Retinal pigment epithelial cell (primary cell): ENCODE results near the gene KIF5C.
"Not testable (repeated sequence)": the region's sequence is repeated elsewhere in the genome, so short reads cannot be mapped to it uniquely, and the experiment has no call there.

Experiments used
- DNase-seq: peaks from one replicate; pipeline ENCODE4 v3.0.0-alpha.2; 2010; ENCODE audit warnings: low read depth
- H3K4me3 ChIP-seq: 2 replicates; pipeline ENCODE4 v1.5.1; 2011; ENCODE audit warnings: mild to moderate bottlenecking, low read length, control low read depth, moderate library complexity
- CTCF ChIP-seq: conservative IDR thresholded peaks from 2 replicates; pipeline ENCODE4 v1.5.1; 2011; ENCODE audit warnings: low read depth, low read length, control low read depth, inconsistent platforms

Gene KIF5C

GRCh38 chr2:148974095-148974494 is 99.1 kb downstream of the KIF5C start:
- H3K4me3 ChIP-seq, result no peak overlapping the region
- TF ChIP-seq CTCF, result no peak
- peak; percentile 57 for DNase-seq

- TF ChIP-seq CTCF, result peak; percentile 41
- H3K4me3 ChIP-seq, result no peak overlapping the region
- no peak for DNase-seq
These were observed 103.1 kb downstream of the KIF5C start for GRCh38 chr2:148978026-148978685.

- DNase-seq, result no peak
- no peak for TF ChIP-seq CTCF
These were observed 103.7 kb downstream of the KIF5C start for GRCh38 chr2:148978706-148979105.

GRCh38 chr2:148979164-148979918 is 104.3 kb downstream of the KIF5C start:
- H3K4me3 ChIP-seq, result no peak overlapping the region
- no peak for DNase-seq
- no peak for TF ChIP-seq CTCF

More at GRCh38 chr2:148978706-148979105, 103.7 kb downstream of the KIF5C start:
- no peak overlapping the region for H3K4me3 ChIP-seq

GRCh38 chr2:148979919-148980277 is 104.9 kb downstream of the KIF5C start:
- TF ChIP-seq CTCF, result no peak
- no peak overlapping the region for H3K4me3 ChIP-seq
- DNase-seq, result no peak

- H3K4me3 ChIP-seq, DNase-seq: not testable (repeated sequence)
These were observed 105.5 kb downstream of the KIF5C start for GRCh38 chr2:148980496-148980895.

- no peak overlapping the region for H3K4me3 ChIP-seq
- DNase-seq, result no peak
- TF ChIP-seq CTCF, result no peak
These were observed 106.3 kb downstream of the KIF5C start for GRCh38 chr2:148981324-148981723.
